ENCODE measurements around the gene MTIF3. TPM values are rescaled to one million over a fixed set of nuclear protein-coding genes. Genes with fewer than 3 reads are reported as not detected.

MTIF3 gene
- total RNA-seq, 1 experiment from 2014 or later: 20.7 TPM

GRCh38 chr13:27449081-27449603 lies 1.2 kb downstream of the MTIF3 start:
- TF ChIP-seq REST (IDR thresholded peaks at IDR 0.05; ENCODE audit: insufficient read depth in 1 of 2, low read depth in 2 of 2, low read length in 1 of 2) (no peak), CTCF (IDR thresholded peaks at IDR 0.05) (no peak), POLR2AphosphoS5 (IDR thresholded peaks at IDR 0.05; ENCODE audit: low read depth, low read length) (no peak), TCF7L2 (IDR thresholded peaks at IDR 0.05; ENCODE audit: low read depth, low read length) (no peak), SIN3A (IDR thresholded peaks at IDR 0.05; ENCODE audit: borderline replicate concordance, insufficient read depth, low read depth, low read length) (no peak)
- Histone ChIP-seq H3K4me3 (ENCODE audit: low read depth in 2 of 2, low read length in 2 of 2) (peak overlapping the region; percentile 86 to 96), H3K4me1 (ENCODE audit: control insufficient read depth, insufficient read depth, low read length) (peaks cover 3% of the 10 kb centered on the region; the same call in 1 of the 2 replicates), H3K9me3 (ENCODE audit: control insufficient read depth, insufficient read depth, low read depth, low read length) (no peaks in the 10 kb centered on the region), H3K27ac (ENCODE audit: low read length) (peak overlapping the region; percentile 89), H3K27me3 (ENCODE audit: control insufficient read depth, insufficient read depth, low read length) (no peaks in the 10 kb centered on the region), H3K36me3 (ENCODE audit: control insufficient read depth, insufficient read depth, low read length) (no peaks in the 10 kb centered on the region; the same call in 1 of the 2 replicates)
- ATAC-seq (no peak), DNase-seq (ENCODE audit: low read depth, low spot score) (no peak)
- TSS peak; percentile 89 for BruUV-seq (replicated peaks)
- intact Hi-C loops (cut with micrococcal nuclease; ENCODE audit: unreplicated experiment): no loop called here
- CTCF ChIA-PET: no interaction called here
- POLR2A ChIA-PET: no interaction called here
- in situ Hi-C loops (cut with HindIII; ENCODE audit: low pct_unique_long_range_greater_than_20kb, low sequenced_read_pairs): no loop called here

GRCh38 chr13:27448308-27448707 lies 2.1 kb downstream of the MTIF3 start:
- intact Hi-C loops (cut with micrococcal nuclease; ENCODE audit: unreplicated experiment): no loop called here
- H3K36me3 ChIP-seq (ENCODE audit: control insufficient read depth, insufficient read depth, low read length): no peaks in the 10 kb centered on the region; the same call in 1 of the 2 replicates
- H3K9me3 ChIP-seq (ENCODE audit: control insufficient read depth, insufficient read depth, low read depth, low read length): no peaks in the 10 kb centered on the region
- no peaks in the 10 kb centered on the region for H3K27me3 ChIP-seq (ENCODE audit: control insufficient read depth, insufficient read depth, low read length)
- TF ChIP-seq TCF7L2 (IDR thresholded peaks at IDR 0.05; ENCODE audit: low read depth, low read length) (no peak), CTCF (IDR thresholded peaks at IDR 0.05) (no peak), POLR2AphosphoS5 (IDR thresholded peaks at IDR 0.05; ENCODE audit: low read depth, low read length) (no peak), REST (IDR thresholded peaks at IDR 0.05; ENCODE audit: insufficient read depth in 1 of 2, low read depth in 2 of 2, low read length in 1 of 2) (no peak)
- H3K4me3 ChIP-seq (ENCODE audit: low read depth in 2 of 2, low read length in 2 of 2): no peak overlapping the region
- CTCF ChIA-PET: no interaction called here
- POLR2A ChIA-PET: no interaction called here
- DNase-seq (ENCODE audit: low read depth, low spot score): no peak
- ATAC-seq: no peak
- H3K4me1 ChIP-seq (ENCODE audit: control insufficient read depth, insufficient read depth, low read length): peaks cover 3% of the 10 kb centered on the region; the same call in 1 of the 2 replicates
- in situ Hi-C loops (cut with HindIII; ENCODE audit: low pct_unique_long_range_greater_than_20kb, low sequenced_read_pairs): no loop called here
- H3K27ac ChIP-seq (ENCODE audit: low read length): no peak overlapping the region
- no TSS peak for BruUV-seq (replicated peaks)

Measured in Panc1 (cell line).